K562 treated with DMSO at 1 percent for 12 hours (cell line): ENCODE results near the gene PGA4. TPM values are rescaled to one million over a fixed set of nuclear protein-coding genes. Genes with fewer than 3 reads are reported as not detected.

ENCODE experiments used
- total RNA-seq: library from RNA; unstranded; fragments of 300-600 nt; gene quantifications from 2 replicates; pipeline ENCODE4 v1.2.3, GENCODE V29; 2022; ENCODE audit not compliant: insufficient read depth

PGA4 gene
- total RNA-seq = not detected in 2 replicates

GRCh38 chr11:61222047-61222446 lies at the start of gene PGA4:
Gene PGA4, plus strand, starts transcription at chr11:61222347. Its CDS starts 54 bp downstream, at chr11:61222401.

GRCh38 chr11:61202950-61203746 lies 19.0 kb upstream of the PGA4 start, which contains the start of gene PGA3:
Gene PGA3, plus strand, starts transcription at chr11:61203515. Its CDS starts 50 bp downstream, at chr11:61203565.

GRCh38 chr11:61240875-61241274 lies 18.7 kb downstream of the PGA4 start, which contains the start of gene PGA5:
Gene PGA5, plus strand, starts transcription at chr11:61241175. Its CDS starts 52 bp downstream, at chr11:61241227.

Other genes with a start within 250 kb of the PGA4 start
- not detected in 2 replicates for gene CD5, start 119.9 kb upstream of the PGA4 start, total RNA-seq
- gene VPS37C, start 60.9 kb upstream of the PGA4 start, total RNA-seq = 16.5 and 22.7 TPM in 2 replicates
- gene PGA3, start 18.8 kb upstream of the PGA4 start, total RNA-seq = not detected in 2 replicates
- not detected in 2 replicates for gene PGA5, start 18.8 kb downstream of the PGA4 start, total RNA-seq
- gene VWCE, start 73.0 kb downstream of the PGA4 start, total RNA-seq = 1.9 and 2.8 TPM in 2 replicates
- gene DDB1, start 110.8 kb downstream of the PGA4 start, total RNA-seq = 116 and 164 TPM in 2 replicates
- 18.6 and 23.8 TPM in 2 replicates for gene TKFC, start 110.9 kb downstream of the PGA4 start, total RNA-seq
- gene CYB561A3, start 139.5 kb downstream of the PGA4 start, total RNA-seq = 69.1 and 92.4 TPM in 2 replicates
- gene TMEM138, start 140.0 kb downstream of the PGA4 start, total RNA-seq = 25.5 and 31.9 TPM in 2 replicates
- 6.9 and 8.2 TPM in 2 replicates for gene TMEM216, start 170.2 kb downstream of the PGA4 start, total RNA-seq
- 26.9 and 72.1 TPM in 2 replicates for gene CPSF7, start 207.6 kb downstream of the PGA4 start, total RNA-seq
- gene SDHAF2, start 207.8 kb downstream of the PGA4 start, total RNA-seq = 48.0 and 53.6 TPM in 2 replicates